ENCODE measurements around the gene PHRF1.
A peak's percentile ranks its signal among the peaks of the same experiment; 100 is the strongest.

The PHRF1 gene

DNA sequence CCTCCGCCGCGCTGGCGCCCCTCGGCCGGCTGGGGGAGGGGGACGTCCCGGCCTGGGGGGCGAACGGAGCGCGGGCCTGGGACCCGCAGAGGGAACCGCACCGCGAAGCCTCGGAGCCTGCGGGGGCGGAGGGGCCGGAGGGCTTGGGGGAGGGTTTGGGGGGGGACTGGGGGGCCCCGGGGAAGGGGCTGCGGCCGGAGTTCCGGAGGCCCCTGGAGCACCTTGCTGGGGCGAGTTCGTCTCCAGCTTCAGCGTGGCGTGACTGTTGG lies 51.0 kb downstream of the PHRF1 start:
- peaks cover 2% of the 10 kb centered on the region for H3K27me3 ChIP-seq (replicated peaks)
- H3K4me3 ChIP-seq (ENCODE audit: low read depth, low read length), result no peak overlapping the region
- no peak overlapping the region for H3K27ac ChIP-seq
- no peaks in the 10 kb centered on the region for H3K36me3 ChIP-seq (replicated peaks)
- DNase-seq, result no peak
- in situ Hi-C loops (cut with HindIII; ENCODE audit: low pct_ligation_motif_present, low sequenced_read_pairs), result no loop called here
- no peak for TF ChIP-seq CTCF (IDR thresholded peaks at IDR 0.05; ENCODE audit: low read depth, low read length, missing control alignments)

DNA sequence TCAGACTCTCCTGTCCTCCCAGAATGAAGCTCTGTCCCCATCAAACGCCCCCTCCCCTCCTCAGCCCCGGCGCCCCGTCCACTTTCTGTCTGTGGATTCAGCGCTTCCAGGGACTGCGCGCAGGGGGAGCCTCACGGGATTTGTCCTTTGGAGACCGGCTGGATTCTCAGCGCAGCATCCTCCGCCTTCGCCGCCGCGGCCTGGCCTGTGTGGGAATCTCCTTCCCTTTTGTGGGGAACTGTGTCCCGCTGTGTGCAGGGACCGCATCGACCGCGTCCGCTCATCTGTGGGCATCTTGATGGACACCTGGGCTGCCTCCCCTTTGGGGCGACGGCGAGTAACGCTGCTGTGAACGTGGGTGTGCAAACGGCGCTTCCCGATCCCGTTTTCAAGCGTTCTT lies 51.8 kb downstream of the PHRF1 start:
- TF ChIP-seq CTCF (IDR thresholded peaks at IDR 0.05; ENCODE audit: low read depth, low read length, missing control alignments), result no peak
- in situ Hi-C loops (cut with HindIII; ENCODE audit: low pct_ligation_motif_present, low sequenced_read_pairs), result no loop called here
- no peak for DNase-seq
- peaks cover 2% of the 10 kb centered on the region for H3K27me3 ChIP-seq (replicated peaks)
- H3K4me3 ChIP-seq (ENCODE audit: low read depth, low read length), result no peak overlapping the region
- no peak overlapping the region for H3K27ac ChIP-seq
- no peaks in the 10 kb centered on the region for H3K36me3 ChIP-seq (replicated peaks)

DNA sequence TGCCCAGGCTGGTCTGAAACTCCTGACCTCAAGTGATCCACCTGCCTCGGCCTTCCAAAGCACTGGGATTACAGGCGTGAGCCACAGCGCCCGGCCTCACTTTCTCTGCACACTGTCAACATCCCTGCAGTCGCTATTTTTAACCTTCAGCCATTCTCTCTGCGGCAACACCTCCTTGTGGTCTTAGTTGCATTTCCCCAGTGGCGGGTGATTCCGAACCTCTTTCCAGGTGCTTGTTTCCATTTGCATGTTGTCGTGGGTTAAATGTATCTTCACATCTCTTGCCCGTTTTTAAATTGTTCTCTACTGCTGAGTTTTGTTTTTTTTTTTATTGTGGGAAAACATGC lies 52.9 kb downstream of the PHRF1 start:
- H3K4me3 ChIP-seq (ENCODE audit: low read depth, low read length), result no peak overlapping the region
- no peak overlapping the region for H3K27ac ChIP-seq
- in situ Hi-C loops (cut with HindIII; ENCODE audit: low pct_ligation_motif_present, low sequenced_read_pairs), result no loop called here
- no peak for DNase-seq
- peak; percentile 17 for TF ChIP-seq CTCF (IDR thresholded peaks at IDR 0.05; ENCODE audit: low read depth, low read length, missing control alignments)
- no peaks in the 10 kb centered on the region for H3K36me3 ChIP-seq (replicated peaks)
- H3K27me3 ChIP-seq (replicated peaks), result peaks cover 2% of the 10 kb centered on the region

GRCh38 chr11:630871-631270 lies 54.6 kb downstream of the PHRF1 start:
- no peak overlapping the region for H3K27ac ChIP-seq
- H3K36me3 ChIP-seq (replicated peaks), result no peaks in the 10 kb centered on the region
- in situ Hi-C loops (cut with HindIII; ENCODE audit: low pct_ligation_motif_present, low sequenced_read_pairs), result no loop called here
- H3K4me3 ChIP-seq (ENCODE audit: low read depth, low read length), result no peak overlapping the region
- DNase-seq, result no peak
- no peak for TF ChIP-seq CTCF (IDR thresholded peaks at IDR 0.05; ENCODE audit: low read depth, low read length, missing control alignments)
- peaks cover 2% of the 10 kb centered on the region for H3K27me3 ChIP-seq (replicated peaks)

GRCh38 chr11:635945-636510 lies 59.8 kb downstream of the PHRF1 start:
- no peak overlapping the region for H3K27ac ChIP-seq
- TF ChIP-seq CTCF (IDR thresholded peaks at IDR 0.05; ENCODE audit: low read depth, low read length, missing control alignments), result no peak
- no peak overlapping the region for H3K4me3 ChIP-seq (ENCODE audit: low read depth, low read length)
- DNase-seq, result no peak
- H3K27me3 ChIP-seq (replicated peaks), result peaks cover 33% of the 10 kb centered on the region
- in situ Hi-C loops (cut with HindIII; ENCODE audit: low pct_ligation_motif_present, low sequenced_read_pairs), result no loop called here
- no peaks in the 10 kb centered on the region for H3K36me3 ChIP-seq (replicated peaks)

GRCh38 chr11:636511-637332 lies 60.5 kb downstream of the PHRF1 start, which contains the start of gene DRD4:
DRD4 (plus strand) TSS chr11:637269; CDS start chr11:637305, 36 bp downstream.
- in situ Hi-C loops (cut with HindIII; ENCODE audit: low pct_ligation_motif_present, low sequenced_read_pairs), result no loop called here
- Histone ChIP-seq H3K27ac (no peak within 1 kb of the TSS), H3K36me3 (replicated peaks) (no peaks in the 10 kb centered on the region), H3K27me3 (replicated peaks) (peaks cover 33% of the 10 kb centered on the region), H3K4me3 (ENCODE audit: low read depth, low read length) (no peak within 1 kb of the TSS)
- no peak for TF ChIP-seq CTCF (IDR thresholded peaks at IDR 0.05; ENCODE audit: low read depth, low read length, missing control alignments)
- DNase-seq, result no peak
